Breast epithelium (tissue), 4 donors: Measurements from ENCODE around the gene RASSF7. TPM values are rescaled to one million over a fixed set of nuclear protein-coding genes. Genes with fewer than 3 reads are reported as not detected.

Experiments used
- DNase-seq, 2 donors: peaks; one replicate each; pipeline ENCODE4 v3.0.0-alpha.2; 2019; ENCODE audit warnings: low spot score in 2 of 2
- H3K27ac ChIP-seq, 2 donors: fragments of 200-600 bp; sonication (generic) in 1 of 2; one replicate each; pipeline ENCODE4 v1.5.1; 2016 to 2019; ENCODE audit warnings: mild to moderate bottlenecking in 1 of 2
- H3K27me3 ChIP-seq, 2 donors: fragments of 200-600 bp; sonication (generic) in 1 of 2; one replicate each; pipeline versions ENCODE4 v1.5.1 to v1.6.0; 2017 to 2019; ENCODE audit warnings: control low read depth in 1 of 2, mild to moderate bottlenecking in 1 of 2
- H3K36me3 ChIP-seq: fragments of 200-600 bp; one replicate; pipeline ENCODE4 v1.5.1; 2019
- H3K4me1 ChIP-seq, 2 donors: fragments of 200-600 bp; sonication (generic); one replicate each; pipeline ENCODE4 v1.5.1; 2016 to 2019; ENCODE audit warnings: control low read depth in 1 of 2
- H3K4me3 ChIP-seq, 3 donors: fragments of 200-600 bp; sonication (generic); 1 replicate in 2 of 3; 2 replicates in 1 of 3; pipeline ENCODE4 v1.5.1; 2016 to 2019; ENCODE audit warnings: mild to moderate bottlenecking in 3 of 3, moderate library complexity in 2 of 3
- H3K9me3 ChIP-seq, 2 donors: fragments of 200-600 bp; sonication (generic) in 1 of 2; one replicate each; pipeline ENCODE4 v1.5.1; 2016 to 2019; ENCODE audit warnings: control low read depth in 1 of 2
- CTCF ChIP-seq, 3 donors: fragments of 450-650 bp; IDR thresholded peaks; one replicate each; pipeline ENCODE4 v1.5.1; 2016 to 2017; ENCODE audit warnings: antibody characterized with exemption in 3 of 3, mild to moderate bottlenecking in 3 of 3, moderate library complexity in 3 of 3
- POLR2A ChIP-seq: fragments of 450-650 bp; IDR thresholded peaks from one replicate; pipeline ENCODE4 v1.6.1; 2016; ENCODE audit warnings: antibody characterized with exemption, mild to moderate bottlenecking, moderate library complexity
- POLR2AphosphoS5 ChIP-seq, 3 donors: sonication (generic); formaldehyde crosslinking; IDR thresholded peaks; one replicate each; pipeline ENCODE4 v1.6.1; 2017; ENCODE audit warnings: antibody characterized with exemption in 3 of 3
- intact Hi-C: fragments of 100-400 bp; cut with DNase I; formaldehyde crosslinking; loops from one replicate; pipeline ENCODE4 v1.15.1; 2023; ENCODE audit warnings: low total_unique reads
- total RNA-seq, 3 donors: library from RNA; depleted of rRNA; stranded (reverse); fragments of >200 nt; gene quantifications; one replicate each; pipeline ENCODE4 v1.1.0, GENCODE V29; 2016

Gene RASSF7
- total RNA-seq, 3 donors from 2014 or later, result 7.5 to 58.5 (median 33.1) TPM

GRCh38 chr11:534396-535209 lies 26.2 kb upstream of the RASSF7 start:
- H3K4me1 ChIP-seq, result peaks cover 8 to 18% of the 10 kb centered on the region in 2 donors
- TF ChIP-seq POLR2AphosphoS5 (IDR thresholded peaks at IDR 0.05) (peak; percentile 20 to 46 (median 42)), POLR2A (no peak), CTCF (IDR thresholded peaks at IDR 0.05) (no peak)
- peak; percentile 72 to 82 for DNase-seq
- no peaks in the 10 kb centered on the region for H3K9me3 ChIP-seq
- no peaks in the 10 kb centered on the region for H3K36me3 ChIP-seq
- H3K27ac ChIP-seq, result peak overlapping the region; percentile 83 to 86
- intact Hi-C loops, result no loop called here
- no peaks in the 10 kb centered on the region for H3K27me3 ChIP-seq
- peak overlapping the region; percentile 74 to 89 (median 84) for H3K4me3 ChIP-seq

DNA sequence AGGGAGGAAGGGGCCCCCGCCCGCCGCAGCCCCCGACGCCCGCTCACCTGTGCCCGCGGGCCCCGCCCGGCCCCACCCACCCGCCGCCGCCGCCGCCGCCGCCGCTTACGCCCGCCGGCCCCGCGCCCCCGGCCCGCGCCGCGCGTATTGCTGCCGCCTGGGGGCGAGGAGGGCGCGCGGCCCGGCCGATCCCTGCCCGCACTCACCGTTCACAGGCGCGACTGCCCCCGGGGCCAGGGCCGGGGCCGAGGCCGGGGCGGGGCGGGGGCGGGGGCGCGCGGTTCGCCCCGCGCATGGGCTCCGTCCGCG lies 25.6 kb upstream of the RASSF7 start:
- Histone ChIP-seq H3K4me3 (peak overlapping the region; percentile 74 to 89 (median 84)), H3K36me3 (no peaks in the 10 kb centered on the region), H3K4me1 (peaks cover 8 to 18% of the 10 kb centered on the region in 2 donors), H3K9me3 (no peaks in the 10 kb centered on the region), H3K27me3 (no peaks in the 10 kb centered on the region), H3K27ac (peak overlapping the region; percentile 83 to 86)
- DNase-seq, result no peak
- TF ChIP-seq POLR2AphosphoS5 (IDR thresholded peaks at IDR 0.05) (no peak), POLR2A (no peak), CTCF (IDR thresholded peaks at IDR 0.05) (no peak)
- intact Hi-C loops, result no loop called here

DNA sequence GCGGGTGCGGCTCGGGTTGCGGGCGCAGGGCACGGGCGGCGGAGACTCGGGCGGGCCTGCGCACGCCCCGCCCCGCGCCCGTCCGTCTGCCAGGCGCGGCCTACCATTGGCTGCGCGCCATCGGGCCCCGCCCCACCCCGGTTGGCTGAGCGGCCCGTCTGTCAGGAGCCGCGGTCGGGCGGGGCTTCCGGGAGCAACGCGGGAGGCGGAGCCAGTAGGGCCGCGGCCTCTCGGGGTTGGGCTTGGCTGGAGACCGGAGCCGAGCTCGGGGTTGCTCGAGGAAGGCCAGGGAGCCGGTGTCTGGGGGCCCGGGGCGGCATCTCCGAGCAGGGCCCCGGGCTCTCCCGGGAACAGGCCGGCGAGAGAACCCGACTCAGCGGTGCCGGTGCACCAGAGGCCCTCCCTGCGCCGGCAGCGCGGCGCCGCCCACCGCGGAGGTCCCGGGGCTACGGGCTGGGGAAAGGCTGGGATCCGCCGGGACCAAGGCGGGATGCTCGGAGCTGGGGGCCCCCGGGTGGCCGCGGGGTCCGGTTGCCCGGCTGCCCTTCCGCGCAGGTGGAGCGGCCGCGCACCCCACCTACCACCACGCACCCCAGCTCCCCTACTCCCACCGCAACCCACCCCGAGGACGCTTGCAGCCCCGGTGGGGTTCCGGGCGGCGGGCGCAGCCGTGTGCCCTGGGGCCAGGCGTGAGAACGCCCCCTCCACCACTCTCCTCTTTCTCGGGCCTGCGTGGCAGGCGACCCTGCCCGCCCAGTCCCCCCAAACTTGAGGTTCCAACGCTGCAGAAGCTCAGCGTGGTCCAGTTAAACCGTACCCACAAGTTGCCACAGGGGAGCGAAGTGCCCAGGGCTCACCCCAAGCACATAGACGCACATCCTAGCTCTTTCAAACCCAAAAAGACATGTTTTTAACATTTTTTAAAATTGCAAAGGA lies 25.0 kb upstream of the RASSF7 start, which contains the start of gene HRAS:
Gene HRAS (minus strand): TSS at position 58 of the 936 bp plus-strand sequence.
- intact Hi-C loops, result no loop called here
- no peak for TF ChIP-seq CTCF (IDR thresholded peaks at IDR 0.05)
- TF ChIP-seq POLR2AphosphoS5 (IDR thresholded peaks at IDR 0.05), result peak in 2 of 3 donors; percentile 17 to 64
- TF ChIP-seq POLR2A, result no peak
- Histone ChIP-seq H3K27me3 (no peaks in the 10 kb centered on the region), H3K4me3 (peak within 1 kb of the TSS; percentile 74 to 89 (median 84)), H3K27ac (peak within 1 kb of the TSS; percentile 83 to 86), H3K36me3 (no peaks in the 10 kb centered on the region), H3K4me1 (peaks cover 8 to 18% of the 10 kb centered on the region in 2 donors), H3K9me3 (no peaks in the 10 kb centered on the region)
- peak; percentile 94 to 96 for DNase-seq

DNA sequence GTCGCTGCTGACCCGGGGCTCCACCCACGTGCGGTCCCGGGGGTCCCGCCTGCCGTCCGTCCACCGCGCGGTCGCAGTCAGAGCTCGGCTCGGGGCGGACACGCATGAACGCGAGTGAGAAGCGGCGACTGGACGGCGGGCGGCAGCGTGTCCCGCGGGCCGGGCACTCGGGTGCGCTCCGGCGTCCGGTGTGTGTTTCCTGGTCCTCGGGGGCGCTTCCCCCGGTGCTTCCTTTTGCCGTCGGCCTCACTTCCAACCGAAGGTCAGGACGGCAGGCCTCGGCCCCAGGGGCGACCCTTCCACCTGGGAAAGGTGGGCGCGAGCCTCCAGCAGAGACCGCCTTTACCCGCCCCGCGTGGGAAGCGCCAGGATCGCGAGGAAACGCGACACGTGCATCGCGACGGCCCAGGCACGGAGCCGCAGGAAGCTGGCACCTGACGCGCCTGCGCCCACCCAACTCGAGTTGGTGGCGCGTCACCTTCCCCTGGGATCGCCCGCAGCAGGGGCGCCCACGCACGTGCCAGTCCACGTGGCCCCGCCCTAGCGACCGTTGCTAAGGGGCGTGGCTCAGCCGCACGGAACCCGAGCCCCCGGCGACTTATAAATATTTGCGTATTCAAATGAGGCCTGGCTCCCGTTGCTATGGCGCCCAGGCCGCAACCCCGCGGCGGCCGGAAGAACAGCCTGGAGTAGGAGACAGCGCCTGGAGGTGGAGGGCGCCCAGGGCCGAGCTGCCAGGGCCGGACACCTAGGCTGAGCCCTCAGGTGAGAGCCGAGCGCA lies 23.7 kb upstream of the RASSF7 start, which contains the start of gene LRRC56:
Gene LRRC56 (plus strand): TSS at position 687 of the 781 bp plus-strand sequence. CDS start 3,158 bp downstream, outside the sequence.
- peak; percentile 83 to 85 for DNase-seq
- Histone ChIP-seq H3K27me3 (no peaks in the 10 kb centered on the region), H3K27ac (peak within 1 kb of the TSS; percentile 56 to 75), H3K9me3 (no peaks in the 10 kb centered on the region), H3K4me1 (peaks cover 8 to 18% of the 10 kb centered on the region in 2 donors), H3K4me3 (peak within 1 kb of the TSS; percentile 30 to 84 (median 74)), H3K36me3 (no peaks in the 10 kb centered on the region)
- TF ChIP-seq POLR2AphosphoS5 (IDR thresholded peaks at IDR 0.05) (peak; percentile 12 to 51 (median 34)), CTCF (IDR thresholded peaks at IDR 0.05) (no peak)
- intact Hi-C loops, result no loop called here
